Kidney epithelial cell (primary cell): Measurements from ENCODE around the gene MSL3B.
A peak's percentile ranks its signal among the peaks of the same experiment; 100 is the strongest.

Experiments used
- DNase-seq: peaks from one replicate; pipeline ENCODE4 v3.0.0-alpha.2; 2010; ENCODE audit warnings: low read depth
- H3K27me3 ChIP-seq: 2 replicates; pipeline ENCODE4 v1.6.0; 2011; ENCODE audit warnings: low read length; ENCODE audit not compliant: control insufficient read depth, insufficient read depth
- H3K36me3 ChIP-seq: 2 replicates; pipeline ENCODE4 v1.5.1; 2011; ENCODE audit warnings: low read length; ENCODE audit not compliant: control insufficient read depth, insufficient read depth
- H3K4me3 ChIP-seq: 2 replicates; pipeline ENCODE4 v1.5.1; 2011; ENCODE audit warnings: low read depth, mild to moderate bottlenecking, control low read depth, low read length
- TF ChIP-seq, protein P1 (sequence below): IDR thresholded peaks from 2 replicates; pipeline ENCODE4 v1.5.1; 2011; ENCODE audit warnings: mild to moderate bottlenecking, moderate library complexity, low read length, control low read depth, inconsistent platforms; ENCODE audit not compliant: insufficient read depth, poor library complexity, severe bottlenecking

Gene MSL3B

DNA sequence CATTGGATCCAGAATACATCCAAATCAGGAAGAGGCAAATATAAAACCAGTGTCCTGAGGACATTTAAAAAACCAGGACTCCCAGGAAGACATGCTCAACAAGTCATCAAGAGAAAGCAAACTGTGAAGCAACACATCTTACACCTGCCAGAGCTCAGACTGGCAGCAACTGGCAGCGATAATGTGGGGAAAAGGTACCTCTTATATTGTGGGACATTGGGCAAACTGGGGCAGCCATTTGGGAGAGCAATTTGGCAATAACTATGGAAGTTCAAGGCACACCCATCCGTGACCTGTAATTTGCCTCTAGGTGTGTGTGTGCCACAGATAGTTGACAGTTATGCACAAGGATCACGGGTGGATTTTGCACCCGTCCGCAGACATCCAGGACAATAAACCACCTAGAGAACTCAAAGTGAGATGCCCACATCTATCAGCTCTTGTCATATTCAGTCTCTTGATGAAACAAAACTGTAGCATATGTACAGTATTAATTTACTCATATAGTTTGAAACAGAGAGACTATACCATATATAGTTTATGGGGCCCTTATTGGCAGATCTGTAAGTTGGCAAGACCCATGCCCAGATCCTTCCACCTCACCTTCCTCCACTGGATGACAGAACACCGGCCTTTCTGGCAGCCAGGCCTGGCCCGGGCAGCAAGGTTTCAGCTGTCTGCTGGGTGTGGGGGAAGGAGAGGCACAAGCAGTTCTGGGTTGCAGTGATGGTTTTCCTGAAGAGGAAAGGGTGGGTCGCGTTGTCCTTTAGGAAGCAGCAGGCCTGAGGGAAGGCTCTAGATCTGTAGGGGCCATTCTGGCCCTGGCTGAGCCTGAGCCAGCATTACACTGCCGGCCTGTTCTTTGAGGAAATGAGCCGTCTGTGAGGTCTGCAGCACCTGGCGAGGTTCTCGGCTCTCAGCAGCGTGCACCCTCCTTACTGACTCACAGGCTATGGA, 32.7 kb downstream of the MSL3B start:
- peaks cover 2% of the 10 kb centered on the region for H3K36me3 ChIP-seq
- no peaks in the 10 kb centered on the region for H3K27me3 ChIP-seq
- TF ChIP-seq, protein P1, sequence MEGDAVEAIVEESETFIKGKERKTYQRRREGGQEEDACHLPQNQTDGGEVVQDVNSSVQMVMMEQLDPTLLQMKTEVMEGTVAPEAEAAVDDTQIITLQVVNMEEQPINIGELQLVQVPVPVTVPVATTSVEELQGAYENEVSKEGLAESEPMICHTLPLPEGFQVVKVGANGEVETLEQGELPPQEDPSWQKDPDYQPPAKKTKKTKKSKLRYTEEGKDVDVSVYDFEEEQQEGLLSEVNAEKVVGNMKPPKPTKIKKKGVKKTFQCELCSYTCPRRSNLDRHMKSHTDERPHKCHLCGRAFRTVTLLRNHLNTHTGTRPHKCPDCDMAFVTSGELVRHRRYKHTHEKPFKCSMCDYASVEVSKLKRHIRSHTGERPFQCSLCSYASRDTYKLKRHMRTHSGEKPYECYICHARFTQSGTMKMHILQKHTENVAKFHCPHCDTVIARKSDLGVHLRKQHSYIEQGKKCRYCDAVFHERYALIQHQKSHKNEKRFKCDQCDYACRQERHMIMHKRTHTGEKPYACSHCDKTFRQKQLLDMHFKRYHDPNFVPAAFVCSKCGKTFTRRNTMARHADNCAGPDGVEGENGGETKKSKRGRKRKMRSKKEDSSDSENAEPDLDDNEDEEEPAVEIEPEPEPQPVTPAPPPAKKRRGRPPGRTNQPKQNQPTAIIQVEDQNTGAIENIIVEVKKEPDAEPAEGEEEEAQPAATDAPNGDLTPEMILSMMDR = no peak
- no peak overlapping the region for H3K4me3 ChIP-seq
- no peak for DNase-seq

DNA sequence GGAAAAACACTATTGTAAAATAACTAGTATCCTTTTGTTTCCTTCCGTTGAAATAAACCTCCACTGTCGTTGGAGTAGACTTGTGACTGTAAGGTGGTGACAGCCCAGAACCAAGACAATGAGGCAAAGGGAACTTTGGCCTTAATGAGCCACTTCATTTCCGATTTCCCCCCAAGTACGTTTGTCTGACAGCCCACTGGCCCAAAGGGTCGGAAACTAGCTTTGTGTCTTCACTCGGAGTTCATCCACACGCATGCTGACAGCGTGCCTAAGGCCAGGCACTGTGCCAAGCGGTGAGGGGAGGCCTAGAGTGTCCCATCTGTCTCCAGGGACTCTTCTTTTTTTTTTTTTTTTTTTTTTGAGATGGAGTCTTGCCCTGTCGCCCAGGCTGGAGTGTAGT, 34.8 kb downstream of the MSL3B start:
- Histone ChIP-seq H3K36me3 (peaks cover 2% of the 10 kb centered on the region), H3K4me3 (no peak overlapping the region), H3K27me3 (no peaks in the 10 kb centered on the region)
- TF ChIP-seq, protein P1 = no peak
- DNase-seq = no peak

DNA sequence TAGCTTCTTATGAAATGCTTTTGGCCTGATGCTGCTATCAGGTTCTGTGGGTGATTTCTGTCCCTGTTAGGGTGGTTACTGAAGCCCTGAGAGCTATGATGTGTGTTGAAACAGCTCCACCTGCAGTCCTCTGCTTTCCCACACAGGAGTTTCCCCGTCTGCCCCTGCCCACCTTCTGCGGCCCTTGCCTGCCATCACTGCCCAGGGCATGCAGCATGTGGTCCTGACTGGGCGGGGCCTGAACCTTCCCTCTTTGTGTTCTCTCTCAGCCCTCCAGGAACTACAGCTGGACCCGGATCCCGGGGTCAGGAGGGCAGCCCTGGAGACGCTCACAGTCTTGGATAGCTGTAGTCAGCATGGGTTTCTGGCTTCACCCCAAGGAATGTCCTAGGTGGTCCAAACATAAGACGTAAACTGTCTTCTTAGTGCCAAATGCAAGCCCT, 35.3 kb downstream of the MSL3B start:
- TF ChIP-seq, protein P1 = peak; percentile 56
- DNase-seq = peak; percentile 26
- Histone ChIP-seq H3K36me3 (peaks cover under 1% of the 10 kb centered on the region), H3K4me3 (no peak overlapping the region), H3K27me3 (no peaks in the 10 kb centered on the region)

DNA sequence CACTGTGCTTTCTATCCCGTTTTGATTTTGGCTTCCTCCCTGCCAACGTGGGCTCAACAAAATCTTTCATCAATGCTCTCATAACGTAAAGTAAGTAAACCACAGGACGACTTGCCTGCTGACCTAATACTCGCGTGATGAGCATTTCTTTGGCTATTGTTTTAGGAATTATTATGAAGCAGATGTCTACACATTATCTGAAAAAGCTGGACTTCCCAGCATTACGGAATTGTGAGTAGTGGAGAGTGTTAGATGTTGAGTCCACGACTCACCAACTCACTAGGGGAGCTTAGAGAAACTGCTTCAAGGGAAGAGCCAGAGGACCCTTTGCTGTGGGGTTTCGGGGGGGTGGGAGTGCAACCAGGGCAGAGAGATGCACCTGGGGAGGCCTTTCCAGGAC, 35.8 kb downstream of the MSL3B start:
- H3K4me3 ChIP-seq = no peak overlapping the region
- no peaks in the 10 kb centered on the region for H3K36me3 ChIP-seq
- TF ChIP-seq, protein P1 = no peak
- no peak for DNase-seq
- H3K27me3 ChIP-seq = no peaks in the 10 kb centered on the region

DNA sequence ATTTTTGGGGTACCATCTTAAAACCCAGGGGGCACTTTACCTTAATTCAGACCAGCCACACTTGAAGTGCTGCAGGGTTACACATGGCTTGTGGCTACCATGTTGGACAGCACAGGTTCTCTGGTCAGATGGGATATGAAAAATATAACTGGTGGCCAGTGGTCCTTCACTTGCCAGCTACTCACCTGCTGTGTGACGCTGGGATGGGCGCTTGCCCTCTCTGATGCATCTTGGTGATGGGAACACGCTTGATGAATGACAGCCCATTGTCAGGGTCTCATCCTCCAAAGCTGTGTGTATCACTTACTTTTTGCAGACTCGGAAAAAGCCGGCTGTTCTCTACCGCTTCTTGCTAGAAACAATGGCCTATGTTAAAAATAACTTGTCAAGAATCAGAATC, 36.3 kb downstream of the MSL3B start:
- Histone ChIP-seq H3K4me3 (no peak overlapping the region), H3K27me3 (no peaks in the 10 kb centered on the region), H3K36me3 (no peaks in the 10 kb centered on the region)
- TF ChIP-seq, protein P1 = no peak
- DNase-seq = no peak
